ENCODE measurements around the gene CEACAM8. TPM values are rescaled to one million over a fixed set of nuclear protein-coding genes. Genes with fewer than 3 reads are reported as not detected.
"Not testable (repeated sequence)": the region's sequence is repeated elsewhere in the genome, so short reads cannot be mapped to it uniquely, and the experiment has no call there.

CEACAM8 gene
- total RNA-seq, 3 donors from 2014 or later (not counting 1 experiment from before 2014, with no cell fraction given) = not detected

GRCh38 chr19:42561512-42561911 lies 33.2 kb downstream of the CEACAM8 start:
- WGBS (ENCODE audit: insufficient coverage) = 90% methylated on average over 2 of the region's 2 CpGs
- ATAC-seq = no peak
- H3K27me3 ChIP-seq (ENCODE audit: control insufficient read depth, insufficient read depth, low read length) = no peaks in the 10 kb centered on the region
- H3K9me3 ChIP-seq (ENCODE audit: control insufficient read depth, insufficient read depth, low read length) = no peaks in the 10 kb centered on the region
- Mint-ChIP-seq H3K27me3 (ENCODE audit: low read depth in 2 of 2) (peaks cover 12 to 19% of the 10 kb centered on the region in 2 donors), H3K9me3 (no peaks in the 10 kb centered on the region), H3K36me3 (no peaks in the 10 kb centered on the region), H3K4me3 (no peak overlapping the region), H3K27ac (no peak overlapping the region), H3K4me1 (no peaks in the 10 kb centered on the region)
- no peaks in the 10 kb centered on the region for H3K36me3 ChIP-seq (ENCODE audit: control insufficient read depth, insufficient read depth, low read length)
- DNase-seq = no peak
- H3K4me3 ChIP-seq (ENCODE audit: low read length) = no peak overlapping the region
- H3K4me1 ChIP-seq (ENCODE audit: control insufficient read depth, insufficient read depth, low read length) = no peaks in the 10 kb centered on the region
- H3K27ac ChIP-seq (ENCODE audit: low read length) = no peak overlapping the region
- intact Hi-C loops (cut with micrococcal nuclease) = no loop called here
- no peak for TF ChIP-seq CTCF (IDR thresholded peaks at IDR 0.05)

- Histone ChIP-seq H3K9me3 (ENCODE audit: control insufficient read depth, insufficient read depth, low read length) (no peaks in the 10 kb centered on the region), H3K27me3 (ENCODE audit: control insufficient read depth, insufficient read depth, low read length) (no peaks in the 10 kb centered on the region), H3K4me3 (ENCODE audit: low read length) (no peak overlapping the region), H3K36me3 (ENCODE audit: control insufficient read depth, insufficient read depth, low read length) (no peaks in the 10 kb centered on the region), H3K27ac (ENCODE audit: low read length) (no peak overlapping the region), H3K4me1 (ENCODE audit: control insufficient read depth, insufficient read depth, low read length) (peaks cover 6% of the 10 kb centered on the region)
- Mint-ChIP-seq H3K36me3 (no peaks in the 10 kb centered on the region), H3K27ac (no peak overlapping the region), H3K4me1 (peaks cover 6% of the 10 kb centered on the region in 2 donors), H3K27me3 (ENCODE audit: low read depth in 2 of 2) (peaks cover 17 to 19% of the 10 kb centered on the region in 2 donors), H3K9me3 (no peaks in the 10 kb centered on the region), H3K4me3 (no peak overlapping the region)
- intact Hi-C loops (cut with micrococcal nuclease) = no loop called here
- DNase-seq = no peak
- TF ChIP-seq CTCF (IDR thresholded peaks at IDR 0.05) = no peak
- WGBS (ENCODE audit: insufficient coverage) = 87% methylated on average over 4 of the region's 4 CpGs
- ATAC-seq = no peak
Observed at GRCh38 chr19:42560731-42561130, 34.0 kb downstream of the CEACAM8 start.

GRCh38 chr19:42558450-42559150 lies 36.1 kb downstream of the CEACAM8 start:
- Histone ChIP-seq H3K36me3 (ENCODE audit: control insufficient read depth, insufficient read depth, low read length) (no peaks in the 10 kb centered on the region), H3K27ac (ENCODE audit: low read length) (no peak overlapping the region), H3K9me3 (ENCODE audit: control insufficient read depth, insufficient read depth, low read length) (no peaks in the 10 kb centered on the region), H3K4me3 (ENCODE audit: low read length) (no peak overlapping the region), H3K4me1 (ENCODE audit: control insufficient read depth, insufficient read depth, low read length) (peaks cover 20% of the 10 kb centered on the region), H3K27me3 (ENCODE audit: control insufficient read depth, insufficient read depth, low read length) (no peaks in the 10 kb centered on the region)
- Mint-ChIP-seq H3K9me3 (no peaks in the 10 kb centered on the region), H3K36me3 (no peaks in the 10 kb centered on the region), H3K27me3 (ENCODE audit: low read depth in 2 of 2) (peaks cover 17 to 26% of the 10 kb centered on the region in 2 donors), H3K4me1 (peaks cover 6 to 11% of the 10 kb centered on the region in 2 donors), H3K4me3 (no peak overlapping the region), H3K27ac (no peak overlapping the region)
- no peak for TF ChIP-seq CTCF (IDR thresholded peaks at IDR 0.05)
- ATAC-seq = no peak
- WGBS (ENCODE audit: insufficient coverage) = 80% methylated on average over 7 of the region's 7 CpGs
- intact Hi-C loops (cut with micrococcal nuclease) = no loop called here
- DNase-seq = no peak

GRCh38 chr19:42557386-42557871 lies 37.3 kb downstream of the CEACAM8 start:
- H3K9me3 Mint-ChIP-seq; H3K36me3 ChIP-seq (ENCODE audit: control insufficient read depth, insufficient read depth, low read length); intact Hi-C loops (cut with micrococcal nuclease); H3K4me3 Mint-ChIP-seq; H3K27me3 ChIP-seq (ENCODE audit: control insufficient read depth, insufficient read depth, low read length); ATAC-seq; H3K36me3 Mint-ChIP-seq; DNase-seq; H3K27ac Mint-ChIP-seq; H3K4me3 ChIP-seq (ENCODE audit: low read length); H3K9me3 ChIP-seq (ENCODE audit: control insufficient read depth, insufficient read depth, low read length); H3K27ac ChIP-seq (ENCODE audit: low read length): not testable (repeated sequence)
- peaks cover 6 to 11% of the 10 kb centered on the region in 2 donors for H3K4me1 Mint-ChIP-seq
- 84% methylated on average over 10 of the region's 10 CpGs for WGBS (ENCODE audit: insufficient coverage)
- peaks cover 17 to 26% of the 10 kb centered on the region in 2 donors for H3K27me3 Mint-ChIP-seq (ENCODE audit: low read depth in 2 of 2)
- H3K4me1 ChIP-seq (ENCODE audit: control insufficient read depth, insufficient read depth, low read length) = peaks cover 31% of the 10 kb centered on the region

Data from natural killer cell (primary cell).